Duodenal mucosa (tissue), 2 donors: ENCODE data around the gene SREBF2.

Source experiments
- H3K27ac ChIP-seq: one replicate; pipeline ENCODE4 v1.7.0; 2013; ENCODE audit warnings: low read depth, low read length
- H3K27me3 ChIP-seq, 2 donors: one replicate each; pipeline ENCODE4 v1.7.0; 2013; ENCODE audit warnings: low read length in 2 of 2, control low read depth in 1 of 2; ENCODE audit not compliant: insufficient read depth in 2 of 2, control insufficient read depth in 1 of 2
- H3K36me3 ChIP-seq, 2 donors: one replicate each; pipeline ENCODE4 v1.7.0; 2013; ENCODE audit warnings: low read length in 2 of 2, control low read depth in 1 of 2; ENCODE audit not compliant: insufficient read depth in 2 of 2, control insufficient read depth in 1 of 2
- H3K4me1 ChIP-seq, 2 donors: one replicate each; pipeline ENCODE4 v1.7.0; 2013; ENCODE audit warnings: low read length in 2 of 2, control low read depth in 1 of 2; ENCODE audit not compliant: insufficient read depth in 2 of 2, control insufficient read depth in 1 of 2
- H3K4me3 ChIP-seq, 2 donors: one replicate each; pipeline ENCODE4 v1.7.0; 2013; ENCODE audit warnings: low read length in 2 of 2, low read depth in 1 of 2
- H3K9ac ChIP-seq, 2 donors: one replicate each; pipeline ENCODE4 v1.7.0; 2013; ENCODE audit warnings: low read length in 2 of 2, low read depth in 1 of 2
- H3K9me3 ChIP-seq, 2 donors: one replicate each; pipeline ENCODE4 v1.7.0; 2013; ENCODE audit warnings: low read length in 2 of 2, control low read depth in 1 of 2; ENCODE audit not compliant: control insufficient read depth in 1 of 2

The SREBF2 gene

DNA sequence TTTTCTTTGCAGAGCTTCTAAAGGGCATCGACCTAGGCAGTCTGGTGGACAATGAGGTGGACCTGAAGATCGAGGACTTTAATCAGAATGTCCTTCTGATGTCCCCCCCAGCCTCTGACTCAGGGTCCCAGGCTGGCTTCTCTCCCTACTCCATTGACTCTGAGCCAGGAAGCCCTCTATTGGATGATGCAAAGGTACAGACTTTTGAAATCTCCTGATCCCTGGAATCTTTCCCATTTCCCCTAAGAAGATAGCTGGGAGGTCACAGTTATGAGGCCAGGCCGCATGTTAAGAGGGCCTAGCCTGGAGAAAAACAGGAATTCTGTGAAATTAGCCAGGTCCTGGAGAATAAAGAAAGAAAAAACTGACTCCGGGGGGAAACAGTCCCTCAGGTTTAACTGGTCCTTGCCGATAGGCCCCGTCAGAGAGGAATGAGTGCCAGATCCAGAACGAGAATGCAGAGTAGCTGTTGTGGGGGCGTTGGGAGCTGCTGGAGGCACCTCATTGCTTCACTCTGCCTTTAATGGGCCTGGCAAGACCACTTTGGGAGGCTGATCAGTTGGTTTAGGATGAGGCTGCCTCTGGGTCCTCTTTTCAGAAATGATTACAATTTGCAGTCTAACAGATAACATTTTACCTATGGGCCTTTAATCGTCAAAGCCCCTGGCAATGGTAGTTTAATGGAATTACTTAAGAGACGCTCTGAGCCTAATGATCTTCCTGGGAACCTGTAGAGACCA, 42.8 kb downstream of the SREBF2 start:
- no peaks in the 10 kb centered on the region for H3K9me3 ChIP-seq
- no peaks in the 10 kb centered on the region for H3K4me1 ChIP-seq
- no peaks in the 10 kb centered on the region for H3K27me3 ChIP-seq
- no peak overlapping the region for H3K4me3 ChIP-seq
- peaks cover 29 to 88% of the 10 kb centered on the region in 2 donors for H3K36me3 ChIP-seq
- no peak overlapping the region for H3K9ac ChIP-seq
- H3K27ac ChIP-seq: no peak overlapping the region

DNA sequence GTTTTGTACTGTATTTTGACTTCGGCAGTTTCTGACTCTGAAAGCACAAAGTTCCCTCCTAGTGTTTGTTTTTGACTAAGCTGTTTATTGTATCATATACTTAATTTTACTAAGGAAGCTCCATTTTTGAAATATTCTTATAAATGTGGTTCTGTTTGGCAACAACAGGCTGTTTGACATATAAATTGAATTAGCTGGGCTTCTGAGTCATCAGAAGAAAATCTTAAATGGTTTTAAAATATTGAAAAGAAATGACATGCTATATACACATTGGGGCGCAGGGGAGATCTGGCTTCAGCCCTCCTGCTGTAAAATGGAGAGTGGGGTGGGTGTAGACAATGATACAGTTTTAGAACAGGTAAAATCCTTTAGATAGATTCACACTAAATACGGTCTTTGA, 43.4 kb downstream of the SREBF2 start:
- no peaks in the 10 kb centered on the region for H3K9me3 ChIP-seq
- H3K4me3 ChIP-seq: no peak overlapping the region
- H3K27me3 ChIP-seq: no peaks in the 10 kb centered on the region
- no peak overlapping the region for H3K27ac ChIP-seq
- H3K36me3 ChIP-seq: peaks cover 34 to 88% of the 10 kb centered on the region in 2 donors
- no peak overlapping the region for H3K9ac ChIP-seq
- H3K4me1 ChIP-seq: no peaks in the 10 kb centered on the region

DNA sequence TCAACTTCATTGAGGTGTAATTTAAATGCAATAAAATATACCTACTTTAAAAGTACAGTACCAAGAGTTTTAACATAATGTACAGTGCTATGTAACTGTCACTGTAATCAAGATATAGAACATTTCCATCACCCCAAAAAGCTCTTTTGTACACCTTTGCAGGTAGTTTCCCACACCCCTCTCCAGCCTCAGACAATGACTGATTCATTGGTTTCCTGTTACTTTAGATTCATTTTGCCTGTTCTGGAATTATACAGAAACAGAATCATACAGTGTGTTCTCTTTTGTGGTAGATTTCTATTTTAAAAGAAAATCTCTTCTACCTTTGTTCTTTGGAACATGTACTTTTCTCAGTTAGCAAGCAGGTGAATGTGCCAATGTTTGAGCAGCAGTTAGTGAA, 43.8 kb downstream of the SREBF2 start:
- Histone ChIP-seq H3K36me3 (peaks cover 38 to 88% of the 10 kb centered on the region in 2 donors), H3K27ac (no peak overlapping the region)

DNA sequence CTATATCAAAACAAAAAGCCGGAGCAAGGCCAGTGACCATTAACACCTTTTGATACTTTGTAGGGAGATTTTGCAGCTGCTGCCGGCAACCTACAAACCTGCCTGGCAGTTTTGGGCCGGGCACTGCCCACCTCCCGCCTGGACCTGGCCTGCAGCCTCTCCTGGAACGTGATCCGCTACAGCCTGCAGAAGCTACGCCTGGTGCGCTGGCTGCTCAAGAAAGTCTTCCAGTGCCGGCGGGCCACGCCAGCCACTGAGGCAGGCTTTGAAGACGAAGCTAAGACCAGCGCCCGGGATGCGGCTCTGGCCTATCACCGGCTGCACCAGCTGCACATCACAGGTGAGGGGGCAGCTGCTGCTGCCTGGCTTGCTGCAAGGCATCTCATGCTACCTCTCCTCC, 47.7 kb downstream of the SREBF2 start:
- peaks cover 54 to 99% of the 10 kb centered on the region in 2 donors for H3K36me3 ChIP-seq
- H3K4me3 ChIP-seq: no peak overlapping the region
- no peaks in the 10 kb centered on the region for H3K9me3 ChIP-seq
- H3K4me1 ChIP-seq: no peaks in the 10 kb centered on the region
- no peak overlapping the region for H3K9ac ChIP-seq
- no peak overlapping the region for H3K27ac ChIP-seq
- H3K27me3 ChIP-seq: no peaks in the 10 kb centered on the region

More for the DNA sequence above, 43.8 kb downstream of the SREBF2 start:
- Histone ChIP-seq H3K4me1 (no peaks in the 10 kb centered on the region), H3K27me3 (no peaks in the 10 kb centered on the region), H3K4me3 (no peak overlapping the region), H3K9ac (no peak overlapping the region), H3K9me3 (no peaks in the 10 kb centered on the region)

DNA sequence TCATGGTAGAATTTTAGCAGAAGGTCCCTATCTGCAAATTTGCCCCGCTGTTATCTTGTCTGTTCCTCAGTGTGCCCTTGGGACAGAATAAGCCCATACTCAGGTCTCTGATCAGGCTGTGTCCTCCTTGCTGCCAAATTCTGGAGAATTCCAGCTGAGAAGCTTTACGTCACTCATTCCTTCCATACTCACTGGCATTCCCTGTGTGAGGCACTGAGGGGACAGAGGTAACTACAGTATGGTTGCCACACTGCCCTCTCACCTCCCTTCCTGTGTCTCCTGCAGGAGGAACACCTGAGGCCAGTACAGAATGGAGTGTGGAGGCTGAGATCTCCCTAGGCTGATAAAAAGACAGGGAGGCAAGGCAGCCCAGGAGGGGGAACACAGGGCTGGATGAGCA, 50.5 kb downstream of the SREBF2 start:
- Histone ChIP-seq H3K4me1 (no peaks in the 10 kb centered on the region), H3K9ac (no peak overlapping the region), H3K9me3 (no peaks in the 10 kb centered on the region), H3K36me3 (peaks cover 50 to 99% of the 10 kb centered on the region in 2 donors), H3K27me3 (no peaks in the 10 kb centered on the region), H3K4me3 (no peak overlapping the region), H3K27ac (no peak overlapping the region)

DNA sequence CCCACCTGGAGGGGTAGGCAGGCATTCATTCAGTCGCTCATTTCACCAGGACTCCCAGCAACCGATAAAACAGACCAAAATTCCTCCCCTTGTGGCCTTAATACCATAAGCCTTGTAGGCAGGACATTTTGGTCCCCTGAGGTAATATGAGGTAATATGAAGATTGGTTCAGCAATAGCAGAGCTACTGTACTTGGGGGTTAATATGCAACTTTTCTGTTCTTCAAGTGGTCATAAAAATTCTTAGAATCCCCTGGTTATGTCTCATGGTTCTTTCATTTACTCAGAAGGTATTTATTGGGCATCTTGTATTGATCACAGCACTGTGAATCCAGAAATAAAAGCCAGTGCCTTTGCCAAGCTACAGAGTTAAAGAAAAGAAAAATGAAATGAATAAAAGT, 52.2 kb downstream of the SREBF2 start:
- no peaks in the 10 kb centered on the region for H3K9me3 ChIP-seq
- no peak overlapping the region for H3K9ac ChIP-seq
- no peaks in the 10 kb centered on the region for H3K27me3 ChIP-seq
- H3K27ac ChIP-seq: no peak overlapping the region
- H3K36me3 ChIP-seq: peaks cover 49 to 95% of the 10 kb centered on the region in 2 donors
- H3K4me1 ChIP-seq: no peaks in the 10 kb centered on the region
- no peak overlapping the region for H3K4me3 ChIP-seq

DNA sequence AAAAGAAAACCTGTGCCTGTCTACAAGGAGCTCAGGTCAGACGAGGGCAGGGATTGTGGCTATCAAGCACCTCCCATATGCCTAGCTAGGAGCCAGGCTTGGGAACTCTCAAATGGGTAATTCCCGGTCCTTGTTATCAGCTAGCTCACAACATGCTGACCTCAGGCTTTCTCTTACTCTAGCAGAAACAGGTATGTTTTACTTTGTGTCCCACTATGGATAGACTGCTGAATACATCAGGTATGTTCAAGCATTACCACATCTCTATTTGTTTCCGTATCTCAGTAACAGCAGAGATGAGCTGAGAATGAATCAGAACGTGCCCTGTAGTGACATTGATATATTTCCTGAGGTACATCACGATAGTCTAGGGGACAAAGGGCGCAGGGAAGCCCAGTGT, 52.6 kb downstream of the SREBF2 start:
- H3K36me3 ChIP-seq: peaks cover 51 to 95% of the 10 kb centered on the region in 2 donors
- H3K4me3 ChIP-seq: no peak overlapping the region
- no peak overlapping the region for H3K27ac ChIP-seq
- H3K9ac ChIP-seq: no peak overlapping the region
- no peaks in the 10 kb centered on the region for H3K9me3 ChIP-seq
- no peaks in the 10 kb centered on the region for H3K4me1 ChIP-seq
- no peaks in the 10 kb centered on the region for H3K27me3 ChIP-seq

DNA sequence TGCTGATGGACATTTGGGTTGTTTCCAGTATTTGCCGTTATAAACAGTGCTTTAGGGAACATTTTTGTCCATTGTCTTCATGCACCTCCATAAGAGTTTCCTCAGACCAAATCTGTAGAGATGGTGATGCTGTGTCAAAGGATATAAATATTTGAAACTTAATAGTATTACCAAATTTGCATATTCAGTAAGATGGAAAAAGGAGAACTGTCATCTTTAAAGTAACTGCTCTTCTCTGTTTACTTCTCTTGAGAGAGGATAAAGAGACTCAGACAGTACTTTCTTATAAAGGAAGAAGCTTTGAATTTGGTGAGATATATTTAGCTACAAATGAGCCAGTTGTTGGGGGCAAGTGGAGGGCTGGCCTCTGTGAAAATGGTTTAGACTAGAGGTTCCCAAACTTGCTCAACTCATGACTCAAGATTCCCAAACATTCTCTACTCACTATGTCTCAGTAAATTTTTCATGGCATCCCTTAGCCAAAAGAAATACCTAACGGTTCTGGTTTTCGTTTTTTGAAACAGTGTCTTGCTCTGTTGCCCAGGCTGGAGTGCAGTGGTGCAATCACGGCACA, 55.8 kb downstream of the SREBF2 start:
- H3K36me3 ChIP-seq: peaks cover 44 to 90% of the 10 kb centered on the region in 2 donors
- H3K27ac ChIP-seq: no peak overlapping the region

DNA sequence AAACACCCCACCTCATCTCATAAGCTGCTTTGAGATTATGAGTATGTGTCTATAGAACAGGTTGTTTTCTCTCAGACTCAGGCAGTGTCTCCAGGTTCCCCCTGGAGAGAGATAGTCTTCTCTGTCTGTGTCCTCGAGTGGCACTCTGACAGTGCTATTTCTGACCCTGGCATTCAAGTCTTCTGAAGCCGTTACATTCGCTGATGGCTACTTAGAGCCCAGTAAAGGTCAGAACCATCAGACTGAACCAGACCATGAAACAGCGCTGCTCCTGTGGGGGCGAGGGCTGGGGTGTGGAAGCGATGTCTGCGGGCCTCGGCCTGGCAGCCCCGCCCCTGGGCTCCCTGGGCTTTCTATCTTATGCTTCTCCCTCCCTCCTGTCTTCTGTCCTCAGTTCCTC, 58.5 kb downstream of the SREBF2 start:
- peaks cover 32 to 85% of the 10 kb centered on the region in 2 donors for H3K36me3 ChIP-seq
- H3K4me3 ChIP-seq: no peak overlapping the region
- H3K4me1 ChIP-seq: no peaks in the 10 kb centered on the region
- H3K9me3 ChIP-seq: no peaks in the 10 kb centered on the region
- H3K27me3 ChIP-seq: no peaks in the 10 kb centered on the region
- no peak overlapping the region for H3K27ac ChIP-seq
- no peak overlapping the region for H3K9ac ChIP-seq

More for the DNA sequence above, 55.8 kb downstream of the SREBF2 start:
- H3K4me3 ChIP-seq: no peak overlapping the region
- no peaks in the 10 kb centered on the region for H3K9me3 ChIP-seq
- H3K4me1 ChIP-seq: no peaks in the 10 kb centered on the region
- no peaks in the 10 kb centered on the region for H3K27me3 ChIP-seq
- H3K9ac ChIP-seq: no peak overlapping the region

DNA sequence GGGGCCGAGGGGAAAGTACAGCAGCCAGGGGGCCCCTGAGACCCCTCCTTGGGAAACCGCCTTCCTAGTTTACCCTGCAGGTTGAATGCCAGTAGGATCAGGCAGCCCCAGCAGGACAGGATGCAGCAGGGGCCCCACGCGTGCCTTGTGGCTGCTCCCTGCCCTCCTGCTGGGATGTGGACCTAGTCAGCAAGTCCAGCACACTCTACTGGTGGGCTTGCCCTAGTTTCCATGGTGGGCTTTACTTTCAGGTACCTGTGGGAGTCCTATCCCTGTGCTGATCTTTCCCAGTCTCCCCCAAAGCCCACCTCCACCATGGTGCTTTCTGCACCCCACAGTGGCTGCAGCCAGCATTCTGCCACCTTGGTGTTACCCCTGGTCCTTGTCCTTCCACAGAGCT, 59.8 kb downstream of the SREBF2 start:
- H3K27ac ChIP-seq: no peak overlapping the region
- no peaks in the 10 kb centered on the region for H3K4me1 ChIP-seq
- no peaks in the 10 kb centered on the region for H3K27me3 ChIP-seq
- H3K9ac ChIP-seq: no peak overlapping the region
- peaks cover 38 to 85% of the 10 kb centered on the region in 2 donors for H3K36me3 ChIP-seq
- H3K9me3 ChIP-seq: no peaks in the 10 kb centered on the region
- H3K4me3 ChIP-seq: no peak overlapping the region
